CD4-positive, alpha-beta T cell treated with Interleukin-15 for 1 hour (primary cell): ENCODE measurements around the gene THUMPD2.
"Not testable (repeated sequence)": the region's sequence is repeated elsewhere in the genome, so short reads cannot be mapped to it uniquely, and the experiment has no call there.

ENCODE experiments used
- DNase-seq: peaks from one replicate; pipeline ENCODE4 v3.0.0-alpha.2; 2020

THUMPD2 gene

GRCh38 chr2:39755466-39755865, 23.6 kb downstream of the THUMPD2 start:
- no peak for DNase-seq

- no peak for DNase-seq
Measured at GRCh38 chr2:39743269-39743776, 35.7 kb downstream of the THUMPD2 start.

GRCh38 chr2:39741871-39742270, 37.2 kb downstream of the THUMPD2 start:
- no peak for DNase-seq

- DNase-seq, result no peak
Measured at GRCh38 chr2:39739386-39739785, 39.7 kb downstream of the THUMPD2 start.

- DNase-seq, result no peak
Measured at GRCh38 chr2:39738936-39739335, 40.1 kb downstream of the THUMPD2 start.

GRCh38 chr2:39737661-39738060, 41.4 kb downstream of the THUMPD2 start:
- no peak for DNase-seq

GRCh38 chr2:39736640-39737039, 42.4 kb downstream of the THUMPD2 start:
- no peak for DNase-seq

GRCh38 chr2:39735648-39736047, 43.4 kb downstream of the THUMPD2 start:
- no peak for DNase-seq

- no peak for DNase-seq
Measured at GRCh38 chr2:39734445-39734844, 44.6 kb downstream of the THUMPD2 start.

- no peak for DNase-seq
Measured at GRCh38 chr2:39733070-39733674, 45.9 kb downstream of the THUMPD2 start.

GRCh38 chr2:39732482-39732881, 46.6 kb downstream of the THUMPD2 start:
- no peak for DNase-seq

GRCh38 chr2:39731546-39731945, 47.5 kb downstream of the THUMPD2 start:
- no peak for DNase-seq

- DNase-seq, result no peak
Measured at GRCh38 chr2:39730685-39731302, 48.3 kb downstream of the THUMPD2 start.

- no peak for DNase-seq
Measured at GRCh38 chr2:39730276-39730675, 48.8 kb downstream of the THUMPD2 start.

- DNase-seq, result no peak
Measured at GRCh38 chr2:39728941-39729351, 50.1 kb downstream of the THUMPD2 start.

GRCh38 chr2:39728085-39728484, 51.0 kb downstream of the THUMPD2 start:
- not testable (repeated sequence) for DNase-seq

- no peak for DNase-seq
Measured at GRCh38 chr2:39725401-39725800, 53.7 kb downstream of the THUMPD2 start.

- no peak for DNase-seq
Measured at GRCh38 chr2:39724828-39725144, 54.3 kb downstream of the THUMPD2 start.

- no peak for DNase-seq
Measured at GRCh38 chr2:39723946-39724827, 54.9 kb downstream of the THUMPD2 start.

- DNase-seq, result no peak
Measured at GRCh38 chr2:39723497-39723896, 55.6 kb downstream of the THUMPD2 start.

- no peak for DNase-seq
Measured at GRCh38 chr2:39720970-39721369, 58.1 kb downstream of the THUMPD2 start.

GRCh38 chr2:39719317-39719716, 59.7 kb downstream of the THUMPD2 start:
- DNase-seq, result no peak

GRCh38 chr2:39718483-39718882, 60.6 kb downstream of the THUMPD2 start:
- no peak for DNase-seq

GRCh38 chr2:39717067-39717466, 62.0 kb downstream of the THUMPD2 start:
- DNase-seq, result no peak
